Measurements from ENCODE around the gene DHFR.
A peak's percentile ranks its signal among the peaks of the same experiment; 100 is the strongest.
"Not testable (repeated sequence)": the region's sequence is repeated elsewhere in the genome, so short reads cannot be mapped to it uniquely, and the experiment has no call there.

The DHFR gene

DNA sequence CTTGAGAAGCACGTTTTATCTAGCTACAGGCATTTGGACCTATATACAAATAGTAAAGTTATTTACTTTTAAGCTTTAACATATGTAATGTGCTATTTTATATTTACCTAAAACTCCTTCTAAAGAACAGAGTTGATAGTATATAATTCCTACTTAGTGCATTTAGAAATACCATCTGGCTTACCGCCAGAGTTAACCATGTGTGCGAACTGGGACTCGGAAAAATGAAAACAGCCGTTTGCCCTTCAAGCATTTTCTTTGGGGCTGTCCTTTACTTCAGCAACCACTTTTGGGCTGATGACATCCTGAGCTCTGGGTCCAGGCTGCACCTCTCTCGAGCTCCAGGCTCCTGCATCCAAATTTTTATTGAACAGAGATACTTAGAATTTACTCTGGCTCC, 21.9 kb upstream of the DHFR start:
- peaks cover 16% of the 10 kb centered on the region for H3K36me3 ChIP-seq
- H3K4me3 ChIP-seq (ENCODE audit: low read depth, low read length), result no peak overlapping the region
- H3K27me3 ChIP-seq, result no peaks in the 10 kb centered on the region
- no peaks in the 10 kb centered on the region for H3K9me3 ChIP-seq
- TF ChIP-seq, protein P1, sequence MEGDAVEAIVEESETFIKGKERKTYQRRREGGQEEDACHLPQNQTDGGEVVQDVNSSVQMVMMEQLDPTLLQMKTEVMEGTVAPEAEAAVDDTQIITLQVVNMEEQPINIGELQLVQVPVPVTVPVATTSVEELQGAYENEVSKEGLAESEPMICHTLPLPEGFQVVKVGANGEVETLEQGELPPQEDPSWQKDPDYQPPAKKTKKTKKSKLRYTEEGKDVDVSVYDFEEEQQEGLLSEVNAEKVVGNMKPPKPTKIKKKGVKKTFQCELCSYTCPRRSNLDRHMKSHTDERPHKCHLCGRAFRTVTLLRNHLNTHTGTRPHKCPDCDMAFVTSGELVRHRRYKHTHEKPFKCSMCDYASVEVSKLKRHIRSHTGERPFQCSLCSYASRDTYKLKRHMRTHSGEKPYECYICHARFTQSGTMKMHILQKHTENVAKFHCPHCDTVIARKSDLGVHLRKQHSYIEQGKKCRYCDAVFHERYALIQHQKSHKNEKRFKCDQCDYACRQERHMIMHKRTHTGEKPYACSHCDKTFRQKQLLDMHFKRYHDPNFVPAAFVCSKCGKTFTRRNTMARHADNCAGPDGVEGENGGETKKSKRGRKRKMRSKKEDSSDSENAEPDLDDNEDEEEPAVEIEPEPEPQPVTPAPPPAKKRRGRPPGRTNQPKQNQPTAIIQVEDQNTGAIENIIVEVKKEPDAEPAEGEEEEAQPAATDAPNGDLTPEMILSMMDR (IDR thresholded peaks at IDR 0.05; ENCODE audit: low read depth, low read length), result no peak
- no peaks in the 10 kb centered on the region for H3K4me1 ChIP-seq
- no peak for DNase-seq

DNA sequence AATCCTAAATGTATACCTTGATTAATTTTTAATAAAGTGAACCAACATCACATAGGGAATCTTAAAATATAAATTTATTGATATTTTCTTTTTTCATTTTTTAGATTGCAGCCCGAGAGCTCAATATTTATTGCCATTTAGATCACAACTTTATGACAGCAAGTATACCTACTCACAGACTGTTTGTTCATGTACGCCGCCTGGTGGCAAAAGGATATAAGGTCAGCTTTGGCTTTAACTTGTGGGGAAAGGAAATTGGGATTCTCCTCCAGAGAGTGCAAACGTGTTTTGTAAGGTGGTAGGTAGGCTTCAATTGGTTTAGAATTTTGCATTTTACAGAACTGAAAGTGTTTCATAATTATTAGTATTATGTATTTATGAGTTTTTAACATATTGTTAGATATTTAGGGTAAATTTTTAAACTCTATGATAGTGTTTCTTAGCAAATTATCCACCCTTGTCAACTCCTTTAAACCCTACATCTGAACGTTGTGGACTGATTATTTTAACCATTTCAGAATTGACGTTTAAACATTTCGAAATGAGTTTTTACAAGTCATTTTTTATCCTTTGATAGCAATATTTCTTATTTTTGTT, 17.5 kb upstream of the DHFR start:
- H3K27me3 ChIP-seq, result no peaks in the 10 kb centered on the region
- peaks cover 16% of the 10 kb centered on the region for H3K36me3 ChIP-seq
- DNase-seq, result peak; percentile 79
- H3K9me3 ChIP-seq, result no peaks in the 10 kb centered on the region
- TF ChIP-seq, protein P1 (IDR thresholded peaks at IDR 0.05; ENCODE audit: low read depth, low read length), result peak; percentile 92
- H3K4me3 ChIP-seq (ENCODE audit: low read depth, low read length), result no peak overlapping the region
- H3K4me1 ChIP-seq, result no peaks in the 10 kb centered on the region

DNA sequence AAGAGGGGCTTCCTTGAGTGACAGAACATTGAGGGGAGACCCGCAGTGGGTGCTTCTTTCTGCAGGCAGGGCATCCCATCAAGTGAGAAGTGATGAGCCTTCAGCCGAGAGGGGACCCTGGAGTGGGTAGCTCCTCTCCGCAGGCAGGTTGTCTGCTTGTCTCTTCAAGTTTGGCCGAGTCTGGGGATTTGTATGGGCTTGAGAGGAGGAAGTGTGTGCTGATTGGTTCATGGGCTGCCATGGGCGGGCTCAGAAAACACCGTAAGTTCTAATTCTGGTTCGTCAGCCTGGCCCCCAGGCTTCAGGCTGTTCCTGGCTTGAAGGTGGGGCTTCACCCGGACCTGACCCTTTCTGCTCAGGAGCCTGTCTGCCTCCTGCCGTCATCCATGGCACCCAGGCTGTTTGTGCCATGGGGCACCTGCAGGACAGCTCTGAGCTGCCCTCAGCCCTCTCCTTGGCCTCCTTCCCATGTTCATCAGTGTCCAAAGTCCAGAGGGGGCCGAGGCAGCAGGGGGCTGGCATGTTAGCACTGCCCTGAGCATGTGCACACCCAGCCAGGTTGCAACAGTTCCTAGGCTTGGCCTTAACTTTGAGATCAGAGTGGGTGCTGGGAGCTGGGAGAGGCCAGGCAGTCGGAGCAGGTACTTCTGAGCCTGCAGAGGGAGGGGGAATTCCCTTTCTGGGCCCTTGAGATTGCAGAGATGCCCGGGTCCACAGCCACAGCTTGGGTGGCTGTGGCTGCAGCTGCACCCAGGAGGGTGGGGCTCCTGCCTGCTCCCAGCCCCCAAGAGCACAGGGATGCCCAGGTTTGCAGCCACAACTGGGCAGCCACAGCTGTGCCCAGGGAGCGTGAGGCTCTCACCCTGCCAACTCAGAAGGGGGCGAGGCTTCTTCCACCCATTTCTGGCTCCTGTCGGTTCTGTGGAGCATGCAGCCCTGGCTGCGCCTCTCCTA, 13.5 kb upstream of the DHFR start:
- TF ChIP-seq, protein P1 (IDR thresholded peaks at IDR 0.05; ENCODE audit: low read depth, low read length), result no peak
- DNase-seq, result no peak

DNA sequence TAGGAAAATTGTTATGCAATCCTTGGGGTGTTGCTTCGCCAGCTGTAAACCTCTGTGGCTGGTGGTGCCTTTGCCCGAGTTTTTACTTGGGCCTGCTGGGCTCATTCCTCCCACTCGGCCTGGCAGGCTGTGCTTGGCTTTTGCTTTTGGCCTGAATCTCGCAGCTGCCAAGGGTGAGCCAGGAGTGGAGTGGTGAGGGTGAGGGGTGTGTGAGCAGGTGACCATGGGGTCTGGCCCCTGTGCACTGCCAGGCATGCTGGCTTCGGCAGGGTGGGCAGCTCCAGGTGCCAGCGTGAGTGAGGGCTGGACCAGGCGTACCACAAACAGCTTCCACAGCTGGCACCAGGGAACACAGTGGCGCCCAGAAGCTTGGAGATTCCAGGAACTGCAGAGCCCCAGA, 12.6 kb upstream of the DHFR start:
- H3K4me3 ChIP-seq (ENCODE audit: low read depth, low read length), result no peak overlapping the region
- TF ChIP-seq, protein P1 (IDR thresholded peaks at IDR 0.05; ENCODE audit: low read depth, low read length), result no peak
- no peaks in the 10 kb centered on the region for H3K27me3 ChIP-seq
- H3K36me3 ChIP-seq, result peaks cover 16% of the 10 kb centered on the region
- H3K9me3 ChIP-seq, result no peaks in the 10 kb centered on the region
- DNase-seq, result no peak
- H3K4me1 ChIP-seq, result no peaks in the 10 kb centered on the region

More for the DNA sequence above, 13.5 kb upstream of the DHFR start:
- Histone ChIP-seq H3K9me3 (no peaks in the 10 kb centered on the region), H3K4me1 (no peaks in the 10 kb centered on the region), H3K4me3 (ENCODE audit: low read depth, low read length) (no peak overlapping the region), H3K36me3 (peaks cover 21% of the 10 kb centered on the region), H3K27me3 (no peaks in the 10 kb centered on the region)

DNA sequence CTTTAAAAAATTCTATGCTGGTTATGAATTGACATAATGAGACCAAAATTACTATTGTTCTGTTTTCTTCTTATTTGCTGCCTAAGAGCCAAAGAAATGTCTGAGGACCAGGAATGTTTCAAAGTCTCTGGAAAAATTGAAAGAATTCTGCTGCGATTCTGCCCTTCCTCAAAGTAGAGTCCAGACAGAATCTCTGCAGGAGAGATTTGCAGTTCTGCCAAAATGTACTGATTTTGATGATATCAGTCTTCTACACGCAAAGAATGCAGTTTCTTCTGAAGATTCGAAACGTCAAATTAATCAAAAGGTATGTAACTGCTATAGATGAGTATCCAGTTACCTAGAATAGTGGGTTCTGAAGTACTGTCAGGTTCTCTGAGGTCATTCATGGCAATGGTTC, 10.3 kb upstream of the DHFR start:
- TF ChIP-seq, protein P1 (IDR thresholded peaks at IDR 0.05; ENCODE audit: low read depth, low read length), result no peak
- no peak for DNase-seq
- Histone ChIP-seq H3K36me3 (peaks cover 22% of the 10 kb centered on the region), H3K4me1 (no peaks in the 10 kb centered on the region), H3K9me3 (no peaks in the 10 kb centered on the region), H3K27me3 (no peaks in the 10 kb centered on the region), H3K4me3 (ENCODE audit: low read depth, low read length) (no peak overlapping the region)

DNA sequence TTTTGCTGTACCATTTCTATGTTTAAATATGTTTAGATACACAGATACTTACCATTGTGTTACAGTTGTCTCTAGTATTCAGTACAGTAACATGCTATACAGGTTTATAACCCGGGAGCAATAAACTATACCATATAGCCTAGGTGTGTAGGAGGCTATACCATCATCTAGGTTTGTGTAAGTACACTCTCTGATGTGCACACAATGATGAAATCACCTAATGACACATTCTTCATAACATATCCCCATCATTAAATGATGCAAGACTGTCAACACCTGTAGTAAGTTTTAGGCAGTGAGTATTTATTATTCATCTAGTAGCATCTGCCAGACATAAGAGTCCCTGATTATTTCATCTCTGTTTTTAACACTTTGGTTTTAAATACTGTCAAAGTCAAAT, 7.3 kb upstream of the DHFR start:
- H3K4me1 ChIP-seq, result no peaks in the 10 kb centered on the region
- H3K9me3 ChIP-seq, result no peaks in the 10 kb centered on the region
- H3K36me3 ChIP-seq, result peaks cover 36% of the 10 kb centered on the region
- H3K4me3 ChIP-seq (ENCODE audit: low read depth, low read length), result no peak overlapping the region
- DNase-seq, result no peak
- no peaks in the 10 kb centered on the region for H3K27me3 ChIP-seq
- TF ChIP-seq, protein P1 (IDR thresholded peaks at IDR 0.05; ENCODE audit: low read depth, low read length), result no peak

DNA sequence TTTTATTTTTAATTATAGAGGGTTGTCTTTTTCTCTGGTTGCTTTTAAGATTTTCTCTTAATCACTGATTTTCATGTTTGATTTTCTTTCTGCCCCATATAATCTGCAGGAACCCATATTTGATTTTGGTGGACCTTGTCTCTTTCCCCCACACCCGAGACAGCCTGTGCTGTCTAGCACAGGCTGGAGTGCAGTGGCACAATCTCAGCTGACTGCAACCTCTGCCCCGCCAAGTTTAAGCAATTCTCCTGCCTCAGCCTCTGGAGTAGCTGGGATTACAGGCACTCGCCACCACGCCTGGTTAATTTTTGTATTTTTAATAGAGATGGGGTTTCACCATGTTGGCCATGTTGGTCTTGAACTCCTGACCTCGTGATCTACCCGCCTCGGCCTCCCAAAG, 5.9 kb upstream of the DHFR start:
- not testable (repeated sequence) for H3K9me3 ChIP-seq; H3K4me1 ChIP-seq; H3K4me3 ChIP-seq (ENCODE audit: low read depth, low read length); H3K27me3 ChIP-seq; DNase-seq
- peaks cover 30% of the 10 kb centered on the region for H3K36me3 ChIP-seq

Measured in BE2C (cell line).